Testis (tissue), 3 donors: ENCODE measurements around the gene FBXO41. TPM values are rescaled to one million over a fixed set of nuclear protein-coding genes. Genes with fewer than 3 reads are reported as not detected.

ENCODE experiments used
- DNase-seq: peaks from one replicate; pipeline ENCODE4 v3.0.0-alpha.2; 2019
- H3K27ac ChIP-seq, 2 donors: fragments of 200-600 bp; sonication (generic); one replicate each; pipeline ENCODE4 v1.5.1; 2019
- H3K27me3 ChIP-seq: fragments of 200-600 bp; sonication (generic); one replicate; pipeline ENCODE4 v1.5.1; 2019
- H3K36me3 ChIP-seq: fragments of 200-600 bp; sonication (generic); one replicate; pipeline ENCODE4 v1.5.1; 2017; ENCODE audit warnings: low read depth; ENCODE audit errors: missing control alignments
- H3K4me1 ChIP-seq: fragments of 200-600 bp; sonication (generic); one replicate; pipeline ENCODE4 v1.5.1; 2019
- H3K4me3 ChIP-seq, 2 donors: fragments of 200-600 bp; sonication (generic); one replicate each; pipeline ENCODE4 v1.5.1; 2017 to 2019
- H3K9me3 ChIP-seq: fragments of 200-600 bp; sonication (generic); one replicate; pipeline ENCODE4 v1.5.1; 2017
- POLR2A ChIP-seq: fragments of 450-650 bp; IDR thresholded peaks from one replicate; pipeline ENCODE4 v1.6.1; 2017; ENCODE audit warnings: antibody characterized with exemption, mild to moderate bottlenecking, moderate library complexity
- WGBS, 2 donors: methylation state at CpG; one replicate each; pipeline ENCODE4 v1.1.5; 2018; 5-methylcytosine and 5-hydroxymethylcytosine counted together
- intact Hi-C: fragments of 100-400 bp; cut with DNase I; formaldehyde crosslinking; loops from one replicate; pipeline ENCODE4 v1.15.1; 2023; ENCODE audit warnings: low total_unique reads
- polyA plus RNA-seq: library from polyadenylated mRNA; stranded (reverse); fragments of 350-450 nt; fragmentation: Illumina TruSeq; extraction: RNeasy Lipid Tissue Mini Kit (QIAGEN cat#74804); gene quantifications from one replicate; pipeline ENCODE4 v1.2.3, GENCODE V29; 2014; ENCODE audit warnings: low read depth, low replicate concordance; ENCODE audit not compliant: insufficient read depth
- total RNA-seq, 2 donors: library from RNA; depleted of rRNA; stranded (reverse); fragments of >200 nt; gene quantifications; one replicate each; pipeline ENCODE4 v1.2.3, GENCODE V29; 2016
- TF ChIP-seq, protein P1 (sequence below), 3 experiments: fragments of 450-650 bp in 2 of 3; fragments of 200-600 bp in 1 of 3; sonication (generic) in 1 of 3; IDR thresholded peaks; one replicate each; pipeline ENCODE4 v1.5.1; 2016 to 2019; ENCODE audit warnings: antibody characterized with exemption in 3 of 3, mild to moderate bottlenecking in 2 of 3, moderate library complexity in 1 of 3

Gene FBXO41
- total and polyA plus RNA-seq, 3 donors from 2014 or later = 4.9 to 12.4 (median 11.1) TPM

GRCh38 chr2:73293534-73294171, 9.4 kb upstream of the FBXO41 start, which contains the start of gene EGR4:
EGR4 (minus strand) TSS chr2:73293548; CDS start chr2:73293317, 231 bp downstream.
- Histone ChIP-seq H3K27ac (no peak within 1 kb of the TSS), H3K4me1 (no peaks in the 10 kb centered on the region), H3K4me3 (peak within 1 kb of the TSS; percentile 48 to 56), H3K9me3 (no peaks in the 10 kb centered on the region), H3K27me3 (no peaks in the 10 kb centered on the region), H3K36me3 (no peaks in the 10 kb centered on the region)
- 1 to 4% methylated on average over 7 to 45 of the region's 45 CpGs for WGBS, 2 donors
- no peak for TF ChIP-seq POLR2A
- TF ChIP-seq, protein P1, sequence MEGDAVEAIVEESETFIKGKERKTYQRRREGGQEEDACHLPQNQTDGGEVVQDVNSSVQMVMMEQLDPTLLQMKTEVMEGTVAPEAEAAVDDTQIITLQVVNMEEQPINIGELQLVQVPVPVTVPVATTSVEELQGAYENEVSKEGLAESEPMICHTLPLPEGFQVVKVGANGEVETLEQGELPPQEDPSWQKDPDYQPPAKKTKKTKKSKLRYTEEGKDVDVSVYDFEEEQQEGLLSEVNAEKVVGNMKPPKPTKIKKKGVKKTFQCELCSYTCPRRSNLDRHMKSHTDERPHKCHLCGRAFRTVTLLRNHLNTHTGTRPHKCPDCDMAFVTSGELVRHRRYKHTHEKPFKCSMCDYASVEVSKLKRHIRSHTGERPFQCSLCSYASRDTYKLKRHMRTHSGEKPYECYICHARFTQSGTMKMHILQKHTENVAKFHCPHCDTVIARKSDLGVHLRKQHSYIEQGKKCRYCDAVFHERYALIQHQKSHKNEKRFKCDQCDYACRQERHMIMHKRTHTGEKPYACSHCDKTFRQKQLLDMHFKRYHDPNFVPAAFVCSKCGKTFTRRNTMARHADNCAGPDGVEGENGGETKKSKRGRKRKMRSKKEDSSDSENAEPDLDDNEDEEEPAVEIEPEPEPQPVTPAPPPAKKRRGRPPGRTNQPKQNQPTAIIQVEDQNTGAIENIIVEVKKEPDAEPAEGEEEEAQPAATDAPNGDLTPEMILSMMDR (IDR thresholded peaks at IDR 0.05) = no peak
- peak; percentile 88 for DNase-seq
- intact Hi-C loops = no loop called here

DNA sequence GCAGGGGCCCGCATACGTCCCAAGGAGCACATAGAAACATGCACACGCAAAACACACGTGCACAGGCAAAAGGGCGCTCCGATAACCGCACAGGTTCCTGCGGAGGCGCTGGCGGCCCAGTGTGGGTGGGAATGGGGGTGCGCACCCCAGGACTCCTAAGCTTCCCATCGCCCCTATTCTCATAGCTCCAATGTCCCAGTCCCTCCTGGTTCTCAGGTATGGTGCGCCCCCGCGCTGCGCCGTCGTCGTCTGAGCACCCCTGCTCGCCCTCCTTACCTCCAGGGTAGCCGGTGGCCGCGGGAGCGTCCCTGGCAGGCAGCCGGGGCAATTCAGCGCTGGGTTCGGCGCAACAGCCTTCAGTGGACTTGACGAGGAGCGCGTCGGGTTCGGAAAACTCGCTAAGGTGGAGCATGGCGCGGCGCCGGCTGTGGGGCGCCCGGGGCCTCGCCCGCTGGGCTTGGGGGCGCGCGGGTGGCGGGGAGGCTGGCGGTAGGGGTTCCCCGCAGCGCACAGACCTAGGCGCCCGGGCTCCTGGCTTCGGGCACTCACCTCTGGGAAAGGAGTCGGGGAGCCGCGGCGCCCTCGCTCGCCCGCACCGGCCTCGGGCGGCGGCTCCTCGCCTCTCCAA, 8.7 kb upstream of the FBXO41 start:
- 5% methylated on average over 64 of the region's 64 CpGs; no CpG with 5 or more reads in 1 of the 2 donors for WGBS, 2 donors
- Histone ChIP-seq H3K27me3 (no peaks in the 10 kb centered on the region), H3K36me3 (no peaks in the 10 kb centered on the region), H3K27ac (no peak overlapping the region), H3K9me3 (no peaks in the 10 kb centered on the region), H3K4me3 (peak overlapping the region; percentile 48 to 56), H3K4me1 (no peaks in the 10 kb centered on the region)
- DNase-seq = no peak
- TF ChIP-seq, protein P1 (IDR thresholded peaks at IDR 0.05) = no peak
- TF ChIP-seq POLR2A = no peak
- intact Hi-C loops = no loop called here

DNA sequence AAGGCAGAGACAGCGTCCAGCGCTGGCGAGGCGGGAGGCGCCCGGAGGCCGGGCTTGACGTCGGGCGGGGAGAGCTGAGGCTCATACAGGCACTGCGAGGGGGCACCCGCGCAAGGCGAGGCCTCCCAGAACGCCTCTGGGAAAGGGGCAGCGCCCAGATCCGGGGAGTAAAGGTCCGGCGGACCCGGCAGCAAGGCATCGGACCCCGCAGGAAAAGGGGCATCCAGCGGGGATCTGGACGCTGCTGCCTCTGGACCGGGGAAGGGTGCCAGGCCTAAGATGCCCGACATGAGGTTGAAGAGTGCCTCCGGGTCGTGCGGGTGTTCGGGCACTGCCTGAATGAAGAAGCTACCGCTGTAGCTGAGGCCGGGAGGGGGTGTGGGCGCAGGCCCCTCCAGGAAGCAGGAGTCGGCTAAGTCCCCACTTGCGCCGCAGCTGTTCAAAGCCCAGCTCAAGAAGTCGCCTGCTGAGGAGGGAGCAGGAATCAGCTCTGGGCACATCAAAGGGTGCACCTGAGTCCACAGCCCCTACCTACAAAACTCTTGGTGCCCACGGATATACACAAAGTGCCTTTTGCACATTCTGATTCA, 8.1 kb upstream of the FBXO41 start:
- Histone ChIP-seq H3K9me3 (no peaks in the 10 kb centered on the region), H3K27me3 (no peaks in the 10 kb centered on the region), H3K4me1 (no peaks in the 10 kb centered on the region), H3K36me3 (no peaks in the 10 kb centered on the region), H3K27ac (no peak overlapping the region), H3K4me3 (peak overlapping the region; percentile 48 to 56)
- intact Hi-C loops = no loop called here
- TF ChIP-seq, protein P1 (IDR thresholded peaks at IDR 0.05) = no peak
- TF ChIP-seq POLR2A = no peak
- no peak for DNase-seq
- WGBS, 2 donors = 0 to 3% methylated on average over 5 to 33 of the region's 38 CpGs

GRCh38 chr2:73291461-73292315, 7.4 kb upstream of the FBXO41 start:
- WGBS, 2 donors = 1 to 4% methylated on average over 5 to 74 of the region's 82 CpGs
- no peaks in the 10 kb centered on the region for H3K27me3 ChIP-seq

More at GRCh38 chr2:73291461-73292315, 7.4 kb upstream of the FBXO41 start:
- intact Hi-C loops = no loop called here
- Histone ChIP-seq H3K36me3 (no peaks in the 10 kb centered on the region), H3K27ac (no peak overlapping the region), H3K4me1 (no peaks in the 10 kb centered on the region), H3K4me3 (peak overlapping the region; percentile 4 to 42), H3K9me3 (no peaks in the 10 kb centered on the region)
- TF ChIP-seq POLR2A = no peak
- TF ChIP-seq, protein P1 (IDR thresholded peaks at IDR 0.05) = no peak
- DNase-seq = no peak
